ENCODE data around the gene LPP. TPM values are rescaled to one million over a fixed set of nuclear protein-coding genes. Genes with fewer than 3 reads are reported as not detected.

LPP gene
- polyA plus RNA-seq, 2 of the 4 experiments (the other 2 are of a cell fraction) = 11.0 to 30.8 TPM

GRCh38 chr3:188365988-188366698 is 212.2 kb downstream of the LPP start:
- FAIRE-seq (no peak), ATAC-seq (no peak; a peak in 1 of 6 replicates), DNase-seq (ENCODE audit: low read depth in 1 of 2, low spot score in 1 of 2) (peak in 1 of 2 experiments; percentile 39)
- H3K27ac ChIP-seq = peak overlapping the region in 1 of 2 experiments; percentile 11; a peak in 1 of 6 replicates
- CTCF ChIA-PET = interaction anchor here (0.7 to 3.1 kb wide), 4 partner anchors 26 to 653 kb away, joined by 3 to 8 read pairs (median 3); no protein-coding TSS in a partner anchor
- WGBS (ENCODE audit: missing lambda C conversion rate) = 58% methylated on average over 12 of the region's 12 CpGs
- no peak overlapping the region for H3K4me3 ChIP-seq
- POLR2A ChIA-PET = no interaction called here
- TF ChIP-seq JUN (IDR thresholded peaks at IDR 0.05) (no peak), POLR2A (IDR thresholded peaks at IDR 0.05; ENCODE audit: low read length) (no peak), HOXB13 (CRISPR knock-in tag; IDR thresholded peaks at IDR 0.05; ENCODE audit: low read depth) (no peak), HEYL (CRISPR knock-in tag; IDR thresholded peaks at IDR 0.05) (no peak), EHF (CRISPR knock-in tag; IDR thresholded peaks at IDR 0.05) (no peak), JUNB (IDR thresholded peaks at IDR 0.05) (no peak)
- H3K9me3 ChIP-seq = no peaks in the 10 kb centered on the region
- peak overlapping the region; percentile 42; the same call in 2 of the 3 replicates for H3K4me2 ChIP-seq
- peaks cover 44% of the 10 kb centered on the region for H3K4me1 ChIP-seq

- FAIRE-seq (no peak), ATAC-seq (no peak), DNase-seq (ENCODE audit: low read depth in 1 of 2, low spot score in 1 of 2) (no peak)
- CTCF ChIA-PET = interaction anchor here (0.7 to 1.8 kb wide), 2 partner anchors 153 to 627 kb away, joined by 4 to 5 read pairs; no protein-coding TSS in a partner anchor
- no peak overlapping the region for H3K4me2 ChIP-seq
- POLR2A ChIA-PET = no interaction called here
- peaks cover 33% of the 10 kb centered on the region for H3K4me1 ChIP-seq
- WGBS (ENCODE audit: missing lambda C conversion rate) = 92% methylated on average over 1 of the region's 1 CpG
- H3K27ac ChIP-seq = no peak overlapping the region
- no peak overlapping the region for H3K4me3 ChIP-seq
- H3K9me3 ChIP-seq = no peaks in the 10 kb centered on the region
- TF ChIP-seq RFX5 (IDR thresholded peaks at IDR 0.05) = no peak
- TF ChIP-seq HOXB13 (CRISPR knock-in tag; IDR thresholded peaks at IDR 0.05; ENCODE audit: low read depth) = no peak
- TF ChIP-seq FOXS1 (CRISPR knock-in tag; IDR thresholded peaks at IDR 0.05) = no peak
- TF ChIP-seq TP53 (CRISPR knock-in tag; IDR thresholded peaks at IDR 0.05) = no peak
These were observed 213.7 kb downstream of the LPP start for GRCh38 chr3:188367678-188368077.

- WGBS (ENCODE audit: missing lambda C conversion rate) = 95% methylated on average over 3 of the region's 3 CpGs
- H3K4me1 ChIP-seq = peaks cover 20% of the 10 kb centered on the region
- no peak for FAIRE-seq
- no peak overlapping the region for H3K27ac ChIP-seq
- TF ChIP-seq EHF (CRISPR knock-in tag; IDR thresholded peaks at IDR 0.05) = no peak
- TF ChIP-seq KDM5A (IDR thresholded peaks at IDR 0.05) = no peak
- TF ChIP-seq ZFP36 (IDR thresholded peaks at IDR 0.05; ENCODE audit: borderline replicate concordance, partially characterized antibody) = no peak
- TF ChIP-seq HMGXB4 (CRISPR knock-in tag; IDR thresholded peaks at IDR 0.05; ENCODE audit: borderline replicate concordance) = no peak
- no peak for ATAC-seq
- H3K9me3 ChIP-seq = no peaks in the 10 kb centered on the region
- DNase-seq (ENCODE audit: low read depth in 1 of 2, low spot score in 1 of 2) = no peak
- POLR2A ChIA-PET = no interaction called here
- no peak overlapping the region for H3K4me3 ChIP-seq
- CTCF ChIA-PET = interaction anchor here (1.3 to 1.8 kb wide), 2 partner anchors 38 to 629 kb away, joined by 3 to 5 read pairs; no protein-coding TSS in a partner anchor
- H3K4me2 ChIP-seq = no peak overlapping the region
These were observed 215.6 kb downstream of the LPP start for GRCh38 chr3:188369526-188369925.

- FAIRE-seq (no peak), DNase-seq (ENCODE audit: low read depth in 1 of 2, low spot score in 1 of 2) (no peak), ATAC-seq (no peak)
- H3K4me1 ChIP-seq = peaks cover 14% of the 10 kb centered on the region
- 84% methylated on average over 15 of the region's 15 CpGs for WGBS (ENCODE audit: missing lambda C conversion rate)
- ChIA-PET CTCF (interaction anchor here (1.3 kb wide), 1 partner anchor 37 kb away, joined by 3 read pairs; no protein-coding TSS in a partner anchor), POLR2A (no interaction called here)
- H3K27ac ChIP-seq = no peak overlapping the region
- no peaks in the 10 kb centered on the region for H3K9me3 ChIP-seq
- H3K4me3 ChIP-seq = no peak overlapping the region
- H3K4me2 ChIP-seq = no peak overlapping the region
- no peak for TF ChIP-seq HOXB13 (CRISPR knock-in tag; IDR thresholded peaks at IDR 0.05; ENCODE audit: low read depth)
- no peak for TF ChIP-seq MAZ (IDR thresholded peaks at IDR 0.05; ENCODE audit: borderline replicate concordance, low read depth, low read length)
- TF ChIP-seq HMGXB4 (CRISPR knock-in tag; IDR thresholded peaks at IDR 0.05; ENCODE audit: borderline replicate concordance) = no peak
- TF ChIP-seq HOXA7 (CRISPR knock-in tag; IDR thresholded peaks at IDR 0.05) = no peak
- no peak for TF ChIP-seq E2F6 (IDR thresholded peaks at IDR 0.05; ENCODE audit: borderline replicate concordance, low read depth)
- no peak for TF ChIP-seq BHLHE40 (IDR thresholded peaks at IDR 0.05; ENCODE audit: low read depth, low read length)
- no peak for TF ChIP-seq CHD2 (IDR thresholded peaks at IDR 0.05; ENCODE audit: low read length, partially characterized antibody)
- no peak for TF ChIP-seq JUN (IDR thresholded peaks at IDR 0.05)
- TF ChIP-seq ZSCAN20 (CRISPR knock-in tag; IDR thresholded peaks at IDR 0.05) = no peak
- TF ChIP-seq MAFK (IDR thresholded peaks at IDR 0.05; ENCODE audit: partially characterized antibody) = no peak
- no peak for TF ChIP-seq CBX2 (IDR thresholded peaks at IDR 0.05; ENCODE audit: borderline replicate concordance, low read depth)
- no peak for TF ChIP-seq GATA3 (IDR thresholded peaks at IDR 0.05; ENCODE audit: borderline replicate concordance)
These were observed 216.3 kb downstream of the LPP start for GRCh38 chr3:188370081-188370830.
